ENCODE data around the gene MUC12.

GRCh38 chr7:100962537-100962936, 6.8 kb upstream of the MUC12 start:
- TF ChIP-seq CTCF (IDR thresholded peaks at IDR 0.05; ENCODE audit: extremely low read depth in 1 of 2, insufficient read depth in 1 of 2, low read depth in 1 of 2, low read length in 2 of 2), result no peak
- no peak for TF ChIP-seq EZH2 (IDR thresholded peaks at IDR 0.05; ENCODE audit: borderline replicate concordance, low read depth, low read length, severe bottlenecking)
- TF ChIP-seq GATA2 (IDR thresholded peaks at IDR 0.05; ENCODE audit: insufficient read depth, insufficient read length, low read depth, low read length), result no peak
- TF ChIP-seq POLR2AphosphoS5 (IDR thresholded peaks at IDR 0.05; ENCODE audit: insufficient read depth, low read depth, low read length), result no peak
- TF ChIP-seq POLR2A (IDR thresholded peaks at IDR 0.05; ENCODE audit: low read depth, low read length), result no peak
- TF ChIP-seq FOS (IDR thresholded peaks at IDR 0.05; ENCODE audit: borderline replicate concordance, insufficient read depth, low read length), result no peak
- no peak for TF ChIP-seq MAX (IDR thresholded peaks at IDR 0.05; ENCODE audit: insufficient read depth, insufficient read length)
- TF ChIP-seq MYC (IDR thresholded peaks at IDR 0.05; ENCODE audit: low read depth, low read length), result no peak

All from endothelial cell of umbilical vein (primary cell).